ENCODE measurements around the gene GREB1L.

DNA sequence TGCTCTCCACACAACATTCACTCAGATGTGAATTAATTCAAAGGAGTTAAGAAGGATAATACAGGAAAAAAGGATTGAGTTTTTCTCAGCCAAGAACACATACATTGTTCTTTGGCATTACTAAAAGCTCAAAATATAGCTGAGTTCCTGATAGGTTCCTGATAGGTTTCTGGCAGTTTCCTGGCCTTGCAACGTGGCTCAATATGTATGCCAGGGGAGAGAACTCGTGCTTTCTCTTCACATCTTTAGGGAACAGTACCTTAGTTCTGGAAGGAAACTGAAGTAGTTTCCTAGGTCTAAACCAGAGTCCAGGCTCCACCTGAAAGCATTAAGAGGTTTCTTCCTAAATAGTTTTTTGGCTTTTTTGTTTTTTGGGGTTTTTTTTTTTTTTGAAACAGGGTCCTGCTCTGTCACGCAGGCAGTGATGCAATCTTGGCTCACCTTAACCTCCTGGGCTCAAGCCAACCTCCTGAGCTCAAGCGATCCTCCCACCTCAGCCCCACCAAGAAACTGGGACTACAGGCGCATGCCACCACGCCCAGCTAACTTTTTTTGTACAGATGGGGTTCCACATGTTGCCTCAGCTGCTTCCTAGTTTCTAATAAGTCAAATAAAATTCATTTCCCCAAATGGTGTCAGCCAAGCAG is 315.7 kb downstream of the GREB1L start:
- TF ChIP-seq, protein P1, sequence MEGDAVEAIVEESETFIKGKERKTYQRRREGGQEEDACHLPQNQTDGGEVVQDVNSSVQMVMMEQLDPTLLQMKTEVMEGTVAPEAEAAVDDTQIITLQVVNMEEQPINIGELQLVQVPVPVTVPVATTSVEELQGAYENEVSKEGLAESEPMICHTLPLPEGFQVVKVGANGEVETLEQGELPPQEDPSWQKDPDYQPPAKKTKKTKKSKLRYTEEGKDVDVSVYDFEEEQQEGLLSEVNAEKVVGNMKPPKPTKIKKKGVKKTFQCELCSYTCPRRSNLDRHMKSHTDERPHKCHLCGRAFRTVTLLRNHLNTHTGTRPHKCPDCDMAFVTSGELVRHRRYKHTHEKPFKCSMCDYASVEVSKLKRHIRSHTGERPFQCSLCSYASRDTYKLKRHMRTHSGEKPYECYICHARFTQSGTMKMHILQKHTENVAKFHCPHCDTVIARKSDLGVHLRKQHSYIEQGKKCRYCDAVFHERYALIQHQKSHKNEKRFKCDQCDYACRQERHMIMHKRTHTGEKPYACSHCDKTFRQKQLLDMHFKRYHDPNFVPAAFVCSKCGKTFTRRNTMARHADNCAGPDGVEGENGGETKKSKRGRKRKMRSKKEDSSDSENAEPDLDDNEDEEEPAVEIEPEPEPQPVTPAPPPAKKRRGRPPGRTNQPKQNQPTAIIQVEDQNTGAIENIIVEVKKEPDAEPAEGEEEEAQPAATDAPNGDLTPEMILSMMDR (IDR thresholded peaks at IDR 0.05; ENCODE audit: insufficient read depth, low read length): no peak
- TF ChIP-seq GABPA (IDR thresholded peaks at IDR 0.05; ENCODE audit: low read depth): no peak

Data from HL-60 (cell line).